HG03469 (cell line): ENCODE data around the gene MTERF4.

Source experiments
- ATAC-seq: cut with Tn5 transposase; IDR thresholded peaks from one replicate; pipeline ENCODE4 v1.9.1; 2021; ENCODE audit warnings: mild to moderate bottlenecking, moderate library complexity, moderate number of reproducible peaks; ENCODE audit not compliant: unreplicated experiment

Gene MTERF4

GRCh38 chr2:241134711-241135110 lies 32.6 kb upstream of the MTERF4 start:
- ATAC-seq, result no peak

GRCh38 chr2:241133436-241133820 lies 31.3 kb upstream of the MTERF4 start:
- ATAC-seq, result no peak

GRCh38 chr2:241132538-241133435 lies 30.7 kb upstream of the MTERF4 start:
- ATAC-seq, result no peak

- ATAC-seq, result no peak
These were observed 29.4 kb upstream of the MTERF4 start for GRCh38 chr2:241131531-241131930.

- no peak for ATAC-seq
These were observed 28.2 kb upstream of the MTERF4 start for GRCh38 chr2:241130316-241130715.

- no peak for ATAC-seq
These were observed 27.2 kb upstream of the MTERF4 start for GRCh38 chr2:241129086-241129871.

GRCh38 chr2:241128266-241128665 lies 26.2 kb upstream of the MTERF4 start:
- ATAC-seq, result no peak

GRCh38 chr2:241126771-241127202 lies 24.7 kb upstream of the MTERF4 start:
- no peak for ATAC-seq

- no peak for ATAC-seq
These were observed 24.1 kb upstream of the MTERF4 start for GRCh38 chr2:241126201-241126611.

GRCh38 chr2:241125626-241126025 lies 23.5 kb upstream of the MTERF4 start:
- no peak for ATAC-seq

GRCh38 chr2:241123816-241124536 lies 21.9 kb upstream of the MTERF4 start:
- ATAC-seq, result no peak

- ATAC-seq, result no peak
These were observed 20.4 kb upstream of the MTERF4 start for GRCh38 chr2:241122376-241123002.

GRCh38 chr2:241121008-241121407 lies 18.9 kb upstream of the MTERF4 start:
- ATAC-seq, result no peak

- ATAC-seq, result no peak
These were observed 18.4 kb upstream of the MTERF4 start for GRCh38 chr2:241120440-241120839.

GRCh38 chr2:241118737-241119505 lies 16.8 kb upstream of the MTERF4 start:
- ATAC-seq, result no peak

- no peak for ATAC-seq
These were observed 14.8 kb upstream of the MTERF4 start for GRCh38 chr2:241116606-241117560.

- no peak for ATAC-seq
These were observed 13.3 kb upstream of the MTERF4 start for GRCh38 chr2:241115361-241115760.

- ATAC-seq, result no peak
These were observed 12.7 kb upstream of the MTERF4 start for GRCh38 chr2:241114836-241115235.

GRCh38 chr2:241112592-241112991 lies 10.5 kb upstream of the MTERF4 start:
- ATAC-seq, result no peak
